ENCODE results near the gene F2RL1.

- no peak for TF ChIP-seq TAF1 (IDR thresholded peaks at IDR 0.05; ENCODE audit: low read depth)
- TF ChIP-seq USF1 (IDR thresholded peaks at IDR 0.05) = no peak
- TF ChIP-seq TCF12 (IDR thresholded peaks at IDR 0.05; ENCODE audit: low read depth) = no peak
- no peak for TF ChIP-seq FOXM1 (IDR thresholded peaks at IDR 0.05; ENCODE audit: borderline replicate concordance, low read depth)
Observed at GRCh38 chr5:76841361-76841760, 22.5 kb downstream of the F2RL1 start.
